ENCODE data around the gene PGR.

The PGR gene

DNA sequence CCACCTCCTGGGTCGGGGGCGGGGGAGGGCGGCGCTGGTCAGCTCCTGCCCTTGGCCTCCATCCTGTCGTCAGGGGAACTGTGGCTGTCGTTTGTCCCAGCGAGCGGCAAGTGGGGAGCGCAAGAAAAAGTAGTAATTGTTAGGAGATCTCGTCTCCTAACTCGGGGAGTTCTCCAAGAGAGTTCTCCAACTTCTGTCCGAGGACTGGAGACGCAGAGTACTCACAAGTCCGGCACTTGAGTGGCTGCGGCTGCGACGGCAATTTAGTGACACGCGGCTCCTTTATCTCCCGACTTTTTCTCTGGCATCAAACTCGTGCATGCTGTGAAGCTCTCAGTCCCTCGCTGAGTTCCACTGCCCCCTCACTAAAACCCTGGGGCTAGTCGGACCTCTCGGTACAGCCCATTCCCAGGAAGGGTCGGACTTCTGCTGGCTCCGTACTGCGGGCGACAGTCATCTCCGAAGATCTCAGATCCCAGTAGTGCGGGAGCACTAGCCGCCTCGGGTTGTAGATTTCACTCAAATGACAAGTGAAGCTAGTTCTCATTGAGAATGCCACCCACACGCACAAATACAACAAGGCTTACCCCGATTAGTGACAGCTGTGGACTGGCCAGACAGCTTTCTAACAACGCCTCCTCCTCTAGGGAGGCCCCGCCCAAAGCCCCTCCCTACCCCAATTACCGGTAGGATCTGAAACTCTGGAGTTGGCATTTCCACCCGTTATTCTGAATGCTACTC lies at the start of gene PGR:
Gene PGR, minus strand, starts transcription at position 611 of the 741 bp plus-strand sequence. CDS start 743 bp downstream, outside the sequence.
- peak; percentile 63 for DNase-seq

DNA sequence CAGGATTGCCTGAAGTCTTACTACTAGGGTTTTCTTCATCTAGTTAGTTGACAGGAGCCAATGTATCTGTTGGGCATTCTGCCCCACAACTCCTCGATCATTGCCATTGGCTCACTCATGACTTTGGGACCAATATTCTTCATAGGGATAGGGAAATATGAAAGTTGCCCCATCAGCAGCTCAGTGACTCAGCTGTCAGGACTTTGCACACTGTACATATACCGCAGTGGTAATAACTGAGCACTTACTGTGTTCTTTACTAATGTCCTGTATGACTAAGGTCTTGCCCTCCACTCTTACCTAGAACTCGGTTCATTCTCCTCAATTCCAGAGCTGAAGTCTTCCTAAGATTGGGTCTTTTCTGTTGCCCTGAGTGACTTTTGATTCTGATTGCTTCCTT lies 46.8 kb upstream of the PGR start:
- DNase-seq, result no peak

- DNase-seq, result no peak
Observed at GRCh38 chr11:101169944-101170343, 40.3 kb upstream of the PGR start.

GRCh38 chr11:101166038-101166437 lies 36.4 kb upstream of the PGR start:
- no peak for DNase-seq

GRCh38 chr11:101158119-101158518 lies 28.5 kb upstream of the PGR start:
- no peak for DNase-seq

- no peak for DNase-seq
Observed at GRCh38 chr11:101138245-101138930, 8.8 kb upstream of the PGR start.

- no peak for DNase-seq
Observed at GRCh38 chr11:101133190-101133589, 3.6 kb upstream of the PGR start.

DNA sequence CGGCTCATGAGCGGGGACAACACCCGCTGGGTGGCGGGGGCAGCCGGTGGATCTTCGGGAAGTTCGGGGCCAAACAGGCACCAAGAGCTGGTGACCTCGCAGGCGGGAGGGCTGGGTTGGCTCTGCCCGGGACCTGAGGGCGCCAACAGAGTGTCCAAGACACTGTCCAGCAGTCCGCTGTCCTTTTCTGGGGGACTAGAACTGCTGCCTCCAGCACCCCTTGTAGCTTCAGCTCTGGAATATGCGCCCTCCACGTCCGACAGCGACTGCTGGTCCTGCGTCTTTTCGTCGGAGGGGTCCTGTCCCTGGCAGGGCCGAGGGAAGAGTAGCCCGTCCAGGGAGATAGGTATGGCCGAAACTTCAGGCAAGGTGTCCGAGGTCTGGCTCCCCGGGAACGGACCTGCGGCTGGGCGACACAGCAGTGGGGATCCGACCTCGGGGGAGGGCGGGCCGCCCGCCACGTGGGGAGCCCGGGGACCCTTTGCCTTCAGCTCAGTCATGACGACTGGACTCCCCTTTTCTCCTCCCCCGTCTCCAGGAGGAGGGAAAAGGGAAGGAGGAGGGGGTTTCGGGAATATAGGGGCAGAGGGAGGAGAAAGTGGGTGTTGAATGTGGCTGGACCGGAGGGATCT lies 926 bp downstream of the PGR start:
- peak; percentile 55 for DNase-seq

- peak; percentile 72 for DNase-seq
Observed at GRCh38 chr11:101127699-101128570, 1.7 kb downstream of the PGR start.

GRCh38 chr11:101127197-101127698 lies 2.4 kb downstream of the PGR start:
- peak; percentile 60 for DNase-seq

- peak; percentile 52 for DNase-seq
Observed at GRCh38 chr11:101126551-101127196, 2.9 kb downstream of the PGR start.

- DNase-seq, result no peak
Observed at GRCh38 chr11:101115671-101116160, 13.9 kb downstream of the PGR start.

DNA sequence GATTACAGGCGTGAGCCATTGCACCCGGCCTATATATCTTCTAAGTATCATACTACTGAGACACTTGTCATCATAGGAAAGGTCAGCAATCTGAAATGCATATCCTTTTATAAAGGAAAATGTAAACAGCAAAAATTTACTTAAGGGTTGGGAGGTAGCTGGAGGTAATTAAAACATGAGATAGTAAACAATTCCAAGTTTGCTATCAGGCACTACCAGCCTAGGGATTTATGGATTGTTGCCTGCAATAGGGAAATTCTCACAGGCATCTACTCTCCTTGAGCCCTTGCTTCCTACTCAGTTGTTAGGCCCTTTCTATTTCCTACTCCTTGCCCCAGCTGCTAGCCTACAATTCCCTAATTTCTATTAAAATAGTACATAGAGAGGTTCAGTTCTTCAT lies 16.1 kb downstream of the PGR start:
- no peak for DNase-seq

DNA sequence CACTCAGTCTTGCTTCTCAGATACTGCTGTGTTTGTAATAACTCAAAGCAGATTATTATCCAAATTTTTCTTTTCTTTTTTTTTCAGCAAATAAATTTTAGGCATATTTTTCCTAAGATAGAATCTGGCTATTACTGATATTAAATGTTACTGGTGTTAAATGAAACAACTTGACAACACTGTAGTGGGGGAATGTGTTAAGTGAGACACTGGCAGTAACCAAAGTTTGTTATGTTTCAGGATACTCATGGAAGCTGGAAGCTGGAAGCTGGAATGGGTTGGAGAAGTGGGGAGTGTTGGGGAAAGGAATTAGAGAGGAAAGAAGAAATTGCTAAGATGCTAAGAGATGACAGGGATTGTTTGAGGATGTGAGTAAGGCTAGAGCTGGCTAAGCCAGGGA lies 24.9 kb downstream of the PGR start:
- no peak for DNase-seq

DNA sequence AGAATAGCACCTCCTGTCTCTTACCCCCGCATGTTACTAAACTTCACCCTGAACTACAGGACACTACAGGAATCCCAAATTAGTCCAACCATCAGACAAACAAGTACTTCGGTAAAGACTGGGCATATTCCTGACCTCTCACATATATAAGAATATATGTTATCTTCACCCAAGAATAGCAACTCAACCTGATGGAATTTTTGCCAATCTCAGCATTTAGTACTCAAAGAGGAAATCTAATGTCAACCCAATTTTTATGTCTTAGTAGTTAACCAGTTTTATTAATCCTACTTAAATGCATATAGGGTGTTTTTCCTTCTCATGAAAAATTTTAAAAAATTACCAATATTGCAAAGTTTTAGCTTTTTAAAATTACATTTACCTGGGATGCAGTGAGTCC lies 26.2 kb downstream of the PGR start:
- DNase-seq, result no peak

DNA sequence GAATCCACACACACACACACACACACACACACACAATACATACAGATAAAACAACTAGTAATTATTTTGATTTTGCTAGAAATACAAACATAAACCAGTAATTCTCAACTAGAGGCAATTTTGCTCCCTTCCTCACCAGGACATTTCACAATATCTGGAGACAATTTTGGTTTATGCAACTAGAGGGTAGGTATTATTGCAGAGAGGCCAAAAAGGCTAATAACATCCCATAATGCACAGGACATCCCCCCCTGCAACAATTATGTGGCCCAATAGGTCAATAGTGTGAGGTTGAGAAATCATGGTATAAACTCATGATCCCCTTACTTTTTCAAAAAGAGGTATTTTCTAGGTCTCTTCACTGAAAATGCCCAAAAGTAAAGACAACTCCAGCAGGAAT lies 29.0 kb downstream of the PGR start:
- DNase-seq, result no peak

GRCh38 chr11:101096036-101096704 lies 33.4 kb downstream of the PGR start:
- no peak for DNase-seq

DNA sequence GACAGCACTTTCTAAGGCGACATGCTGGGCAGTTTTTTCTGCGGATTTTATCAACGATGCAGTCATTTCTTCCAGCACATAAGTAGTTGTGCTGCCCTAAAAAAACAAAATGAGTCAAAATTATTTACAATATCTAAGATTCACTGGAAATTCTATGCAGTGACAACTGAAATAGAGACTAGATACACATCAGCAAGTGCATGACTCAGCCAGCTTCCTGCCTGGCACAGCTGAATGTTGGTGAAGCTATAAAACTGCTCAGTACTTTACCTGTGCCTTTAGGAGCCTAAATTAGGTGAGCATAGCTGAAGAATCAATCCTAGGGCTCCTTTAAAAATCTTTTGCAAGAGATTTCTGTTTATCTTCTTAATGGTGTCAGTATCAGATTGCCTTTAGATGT lies 37.8 kb downstream of the PGR start:
- no peak for DNase-seq

- no peak for DNase-seq
Observed at GRCh38 chr11:101090679-101091270, 38.8 kb downstream of the PGR start.

DNA sequence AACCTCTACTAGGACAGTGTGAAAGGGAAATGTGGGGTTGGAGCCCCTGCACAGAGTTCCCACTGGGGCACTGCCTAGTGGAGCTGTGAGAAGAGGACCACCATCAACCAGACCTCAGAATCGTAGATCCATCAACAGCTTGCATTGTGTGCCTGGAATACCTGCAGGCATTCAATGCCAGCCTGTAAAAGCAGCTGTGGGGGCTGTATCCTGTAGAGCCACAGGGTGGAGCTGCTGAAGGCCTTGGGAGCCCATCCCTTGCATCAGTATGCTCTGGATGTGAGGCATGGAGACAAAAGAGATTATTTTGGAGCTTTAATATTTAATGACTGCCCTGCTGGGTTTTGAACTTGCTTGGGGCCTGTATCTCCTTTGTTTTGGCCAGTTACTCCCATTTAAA lies 46.3 kb downstream of the PGR start:
- DNase-seq, result no peak

- no peak for DNase-seq
Observed at GRCh38 chr11:101082813-101083212, 46.8 kb downstream of the PGR start.
